Glutamatergic neuron (in vitro differentiated cells): ENCODE measurements around the gene EHD3. TPM values are rescaled to one million over a fixed set of nuclear protein-coding genes. Genes with fewer than 3 reads are reported as not detected.

Experiments
- DNase-seq: peaks from one replicate; pipeline ENCODE4 v3.0.0; 2022
- H3K27ac Mint-ChIP-seq: one replicate; pipeline ENCODE4 v1.8.0; 2020; ENCODE audit warnings: mild to moderate bottlenecking, mixed read lengths, inconsistent platforms; ENCODE audit not compliant: unreplicated experiment
- H3K27me3 Mint-ChIP-seq: one replicate; pipeline ENCODE4 v1.8.0; 2020; ENCODE audit warnings: mild to moderate bottlenecking, moderate library complexity, mixed read lengths, inconsistent platforms; ENCODE audit not compliant: unreplicated experiment
- H3K36me3 Mint-ChIP-seq: one replicate; pipeline ENCODE4 v1.8.0; 2020; ENCODE audit warnings: mild to moderate bottlenecking, mixed read lengths, inconsistent platforms; ENCODE audit not compliant: unreplicated experiment
- H3K4me1 Mint-ChIP-seq: one replicate; pipeline ENCODE4 v1.8.0; 2020; ENCODE audit warnings: mild to moderate bottlenecking, low read depth, mixed read lengths, inconsistent platforms; ENCODE audit not compliant: unreplicated experiment
- H3K4me3 Mint-ChIP-seq: one replicate; pipeline ENCODE4 v1.8.0; 2020; ENCODE audit warnings: mild to moderate bottlenecking, mixed read lengths, inconsistent platforms; ENCODE audit not compliant: unreplicated experiment
- H3K9me3 Mint-ChIP-seq: one replicate; pipeline ENCODE4 v1.8.0; 2020; ENCODE audit warnings: mild to moderate bottlenecking, moderate library complexity, mixed read lengths, inconsistent platforms; ENCODE audit not compliant: unreplicated experiment
- total RNA-seq: library from RNA; stranded (reverse); fragmentation: NEBNext Ultra II Directional; extraction: Animal tissue kit (Norgen Biotek cat#: 25700); gene quantifications from one replicate; pipeline ENCODE4 v1.2.1, GENCODE V29; 2021; ENCODE audit not compliant: unreplicated experiment
- TF ChIP-seq, protein P1 (sequence below): fragments of 200-600 bp; sonication (generic); IDR thresholded peaks from one replicate; pipeline ENCODE4 v1.5.0; 2021; ENCODE audit not compliant: partially characterized antibody, unreplicated experiment

EHD3 gene
- total RNA-seq, 1 donor from 2014 or later = 11.5 TPM

- Mint-ChIP-seq H3K27ac (no peak overlapping the region), H3K9me3 (no peaks in the 10 kb centered on the region), H3K4me3 (no peak overlapping the region), H3K36me3 (no peaks in the 10 kb centered on the region), H3K27me3 (no peaks in the 10 kb centered on the region), H3K4me1 (no peaks in the 10 kb centered on the region)
- TF ChIP-seq, protein P1, sequence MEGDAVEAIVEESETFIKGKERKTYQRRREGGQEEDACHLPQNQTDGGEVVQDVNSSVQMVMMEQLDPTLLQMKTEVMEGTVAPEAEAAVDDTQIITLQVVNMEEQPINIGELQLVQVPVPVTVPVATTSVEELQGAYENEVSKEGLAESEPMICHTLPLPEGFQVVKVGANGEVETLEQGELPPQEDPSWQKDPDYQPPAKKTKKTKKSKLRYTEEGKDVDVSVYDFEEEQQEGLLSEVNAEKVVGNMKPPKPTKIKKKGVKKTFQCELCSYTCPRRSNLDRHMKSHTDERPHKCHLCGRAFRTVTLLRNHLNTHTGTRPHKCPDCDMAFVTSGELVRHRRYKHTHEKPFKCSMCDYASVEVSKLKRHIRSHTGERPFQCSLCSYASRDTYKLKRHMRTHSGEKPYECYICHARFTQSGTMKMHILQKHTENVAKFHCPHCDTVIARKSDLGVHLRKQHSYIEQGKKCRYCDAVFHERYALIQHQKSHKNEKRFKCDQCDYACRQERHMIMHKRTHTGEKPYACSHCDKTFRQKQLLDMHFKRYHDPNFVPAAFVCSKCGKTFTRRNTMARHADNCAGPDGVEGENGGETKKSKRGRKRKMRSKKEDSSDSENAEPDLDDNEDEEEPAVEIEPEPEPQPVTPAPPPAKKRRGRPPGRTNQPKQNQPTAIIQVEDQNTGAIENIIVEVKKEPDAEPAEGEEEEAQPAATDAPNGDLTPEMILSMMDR = no peak
- no peak for DNase-seq
These were observed 6.2 kb upstream of the EHD3 start for GRCh38 chr2:31227711-31228125.

DNA sequence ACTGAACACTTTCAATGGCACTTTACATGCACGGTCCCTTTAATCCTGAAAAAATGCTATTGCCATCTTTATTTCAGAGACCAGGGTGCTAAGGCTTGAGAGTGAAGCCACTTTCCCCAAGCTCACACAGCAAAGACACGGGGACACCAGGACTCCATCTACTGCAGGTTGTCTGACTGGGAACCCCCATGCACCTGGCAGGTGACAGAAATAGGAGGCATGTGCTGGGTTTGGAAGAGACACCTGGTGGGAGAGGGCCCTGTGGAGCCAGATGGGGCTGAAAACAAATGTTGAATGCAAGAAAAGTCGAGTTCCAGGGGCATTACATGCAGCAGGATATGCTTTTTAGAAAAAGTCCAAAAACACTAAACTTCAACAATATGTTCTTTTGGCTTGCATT lies 5.2 kb upstream of the EHD3 start:
- TF ChIP-seq, protein P1 = no peak

GRCh38 chr2:31230751-31231150 lies 3.2 kb upstream of the EHD3 start:
- H3K27ac Mint-ChIP-seq = no peak overlapping the region
- peaks cover 5% of the 10 kb centered on the region for H3K4me1 Mint-ChIP-seq
- no peaks in the 10 kb centered on the region for H3K27me3 Mint-ChIP-seq
- H3K4me3 Mint-ChIP-seq = no peak overlapping the region
- no peak for DNase-seq
- peaks cover 2% of the 10 kb centered on the region for H3K9me3 Mint-ChIP-seq
- TF ChIP-seq, protein P1 = no peak
- H3K36me3 Mint-ChIP-seq = no peaks in the 10 kb centered on the region

More for the DNA sequence above, 5.2 kb upstream of the EHD3 start:
- Mint-ChIP-seq H3K36me3 (no peaks in the 10 kb centered on the region), H3K4me3 (no peak overlapping the region), H3K27ac (no peak overlapping the region), H3K9me3 (no peaks in the 10 kb centered on the region), H3K4me1 (peaks cover 3% of the 10 kb centered on the region), H3K27me3 (no peaks in the 10 kb centered on the region)
- no peak for DNase-seq

DNA sequence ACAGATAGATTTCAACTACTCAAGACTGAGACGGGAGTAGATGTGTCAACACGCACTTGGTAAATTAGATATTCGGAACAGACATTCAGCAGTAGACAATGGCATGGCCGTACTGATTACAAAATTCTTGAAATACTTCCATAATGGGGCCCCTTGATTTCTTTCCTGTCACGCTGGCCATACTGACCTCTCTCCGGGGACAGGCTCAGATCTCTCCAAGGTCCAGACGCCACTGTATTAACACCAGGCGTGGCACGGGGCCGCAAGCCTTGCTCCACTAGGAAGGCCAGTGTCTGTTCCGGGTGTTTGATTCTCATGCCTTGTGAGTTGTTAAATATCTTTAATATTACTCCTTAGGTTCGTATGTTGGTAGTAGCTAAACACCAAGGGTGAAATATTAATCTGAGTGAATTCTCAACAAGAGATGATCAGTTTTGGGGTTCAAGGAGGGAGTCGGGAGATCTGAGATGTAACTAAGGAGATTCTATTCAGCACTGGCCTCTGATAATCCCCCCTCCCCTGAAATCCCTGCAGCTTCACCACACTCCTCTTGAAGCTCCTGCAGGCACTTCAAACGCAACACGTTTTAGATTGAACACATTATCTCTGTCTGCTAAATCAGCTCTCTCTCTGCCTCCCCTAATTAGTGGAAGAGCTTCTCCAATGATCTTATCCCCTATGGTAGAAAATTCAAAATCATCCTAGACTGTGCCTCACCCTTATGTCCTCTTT lies 2.2 kb upstream of the EHD3 start:
- Mint-ChIP-seq H3K27me3 (no peaks in the 10 kb centered on the region), H3K9me3 (peaks cover 2% of the 10 kb centered on the region), H3K27ac (no peak overlapping the region), H3K36me3 (no peaks in the 10 kb centered on the region), H3K4me1 (peaks cover 9% of the 10 kb centered on the region), H3K4me3 (no peak overlapping the region)
- TF ChIP-seq, protein P1 = no peak
- DNase-seq = no peak

- TF ChIP-seq, protein P1 = no peak
- Mint-ChIP-seq H3K36me3 (no peaks in the 10 kb centered on the region), H3K4me1 (peaks cover 12% of the 10 kb centered on the region), H3K4me3 (no peak overlapping the region), H3K27me3 (no peaks in the 10 kb centered on the region), H3K27ac (no peak overlapping the region), H3K9me3 (peaks cover 2% of the 10 kb centered on the region)
- DNase-seq = no peak
These were observed 1.4 kb upstream of the EHD3 start for GRCh38 chr2:31232586-31232985.
